Dedifferentiated amniotic fluid mesenchymal stem cell (primary cell): ENCODE data around the gene DNAJB9.

ENCODE experiments used
- DNase-seq: peaks from one replicate; pipeline ENCODE4 v3.0.0-alpha.2; 2016; ENCODE audit errors: extremely low spot score

The DNAJB9 gene

GRCh38 chr7:108568801-108569380 lies 783 bp upstream of the DNAJB9 start:
- DNase-seq: no peak

GRCh38 chr7:108570146-108570755 lies 577 bp downstream of the DNAJB9 start:
- no peak for DNase-seq

GRCh38 chr7:108572480-108572879 lies 2.8 kb downstream of the DNAJB9 start:
- no peak for DNase-seq

GRCh38 chr7:108575156-108575555 lies 5.5 kb downstream of the DNAJB9 start:
- no peak for DNase-seq

- no peak for DNase-seq
These were observed 6.4 kb downstream of the DNAJB9 start for GRCh38 chr7:108576116-108576515.

- no peak for DNase-seq
These were observed 9.3 kb downstream of the DNAJB9 start for GRCh38 chr7:108578937-108579336.

GRCh38 chr7:108580298-108580697 lies 10.6 kb downstream of the DNAJB9 start:
- no peak for DNase-seq

GRCh38 chr7:108581655-108582491 lies 12.2 kb downstream of the DNAJB9 start:
- no peak for DNase-seq

- DNase-seq: no peak
These were observed 14.5 kb downstream of the DNAJB9 start for GRCh38 chr7:108584211-108584610.

GRCh38 chr7:108585843-108586242 lies 16.2 kb downstream of the DNAJB9 start:
- DNase-seq: no peak

- no peak for DNase-seq
These were observed 16.6 kb downstream of the DNAJB9 start for GRCh38 chr7:108586274-108586710.

- DNase-seq: no peak
These were observed 19.5 kb downstream of the DNAJB9 start for GRCh38 chr7:108589199-108589598.

GRCh38 chr7:108589874-108590273 lies 20.2 kb downstream of the DNAJB9 start:
- no peak for DNase-seq

GRCh38 chr7:108590606-108591005 lies 20.9 kb downstream of the DNAJB9 start:
- no peak for DNase-seq

- DNase-seq: no peak
These were observed 23.1 kb downstream of the DNAJB9 start for GRCh38 chr7:108592646-108593201.

- no peak for DNase-seq
These were observed 26.9 kb downstream of the DNAJB9 start for GRCh38 chr7:108596560-108596959.

- no peak for DNase-seq
These were observed 28.5 kb downstream of the DNAJB9 start for GRCh38 chr7:108598153-108598552.

- no peak for DNase-seq
These were observed 29.4 kb downstream of the DNAJB9 start for GRCh38 chr7:108598914-108599580.

GRCh38 chr7:108600399-108600798 lies 30.7 kb downstream of the DNAJB9 start:
- DNase-seq: no peak

- no peak for DNase-seq
These were observed 34.1 kb downstream of the DNAJB9 start for GRCh38 chr7:108603656-108604306.

GRCh38 chr7:108604307-108605077 lies 34.8 kb downstream of the DNAJB9 start:
- DNase-seq: no peak
